Parathyroid adenoma (tissue), 2 donors: ENCODE results near the gene TYMP.
A peak's percentile ranks its signal among the peaks of the same experiment; 100 is the strongest.

Experiments used
- H2AFZ ChIP-seq: fragments of 300-600 bp; sonication (generic); one replicate; pipeline ENCODE4 v1.7.0; 2017; ENCODE audit warnings: antibody characterized with exemption, mild to moderate bottlenecking
- H3K27ac ChIP-seq: fragments of 300-600 bp; sonication (generic); one replicate; pipeline ENCODE4 v1.7.0; 2017
- H3K27me3 ChIP-seq: fragments of 300-600 bp; sonication (generic); one replicate; pipeline ENCODE4 v1.7.0; 2017; ENCODE audit warnings: low read length; ENCODE audit not compliant: control insufficient read depth, insufficient read depth
- H3K36me3 ChIP-seq: fragments of 300-600 bp; sonication (generic); one replicate; pipeline ENCODE4 v1.7.0; 2017; ENCODE audit warnings: low read length; ENCODE audit not compliant: control insufficient read depth, insufficient read depth
- H3K4me1 ChIP-seq: fragments of 300-600 bp; sonication (generic); one replicate; pipeline ENCODE4 v1.7.0; 2017; ENCODE audit warnings: control low read depth
- H3K4me2 ChIP-seq: fragments of 300-600 bp; sonication (generic); one replicate; pipeline ENCODE4 v1.7.0; 2017; ENCODE audit warnings: low read length
- H3K4me3 ChIP-seq: fragments of 300-600 bp; sonication (generic); one replicate; pipeline ENCODE4 v1.7.0; 2017; ENCODE audit warnings: low read depth, low read length
- H3K79me2 ChIP-seq: fragments of 300-600 bp; sonication (generic); one replicate; pipeline ENCODE4 v1.7.0; 2017; ENCODE audit warnings: control low read depth
- H3K9ac ChIP-seq: fragments of 300-600 bp; sonication (generic); one replicate; pipeline ENCODE4 v1.7.0; 2017; ENCODE audit warnings: mild to moderate bottlenecking
- H3K9me3 ChIP-seq: fragments of 300-600 bp; sonication (generic); one replicate; pipeline ENCODE4 v1.7.0; 2017; ENCODE audit warnings: low read length; ENCODE audit not compliant: control insufficient read depth
- CTCF ChIP-seq: fragments of 300-600 bp; sonication (generic); IDR thresholded peaks from one replicate; pipeline ENCODE4 v1.7.0; 2017; ENCODE audit warnings: antibody characterized with exemption, mild to moderate bottlenecking
- donor health status: primary hyperparathyroidism.

Gene TYMP

GRCh38 chr22:50508897-50509296, 20.9 kb downstream of the TYMP start:
- peak overlapping the region; percentile 77 for H3K4me2 ChIP-seq
- H2AFZ ChIP-seq, result no peak overlapping the region
- TF ChIP-seq CTCF, result no peak
- peaks cover 19% of the 10 kb centered on the region for H3K79me2 ChIP-seq
- no peaks in the 10 kb centered on the region for H3K36me3 ChIP-seq
- H3K27ac ChIP-seq, result peak overlapping the region; percentile 68
- peak overlapping the region; percentile 80 for H3K4me3 ChIP-seq
- H3K9me3 ChIP-seq, result no peaks in the 10 kb centered on the region
- H3K27me3 ChIP-seq, result no peaks in the 10 kb centered on the region
- no peak overlapping the region for H3K9ac ChIP-seq
- H3K4me1 ChIP-seq, result no peaks in the 10 kb centered on the region

GRCh38 chr22:50507991-50508884, 21.6 kb downstream of the TYMP start, which contains the start of gene NCAPH2:
TSS of gene NCAPH2 (plus strand) at chr22:50508224. CDS start at chr22:50508338, 114 bp downstream.
- H3K4me2 ChIP-seq, result peak within 1 kb of the TSS; percentile 85

GRCh38 chr22:50507421-50507990, 22.3 kb downstream of the TYMP start, which contains the start of gene LMF2:
TSS of gene LMF2 (minus strand) at chr22:50507702. CDS start at chr22:50507675, 27 bp downstream.
- no peak for TF ChIP-seq CTCF
- Histone ChIP-seq H3K9ac (peak within 1 kb of the TSS; percentile 67), H3K4me2 (peak within 1 kb of the TSS; percentile 85), H3K27me3 (no peaks in the 10 kb centered on the region), H3K4me1 (no peaks in the 10 kb centered on the region), H3K9me3 (no peaks in the 10 kb centered on the region), H2AFZ (peak within 1 kb of the TSS; percentile 82), H3K4me3 (peak within 1 kb of the TSS; percentile 92), H3K79me2 (peaks cover 6% of the 10 kb centered on the region), H3K36me3 (no peaks in the 10 kb centered on the region), H3K27ac (peak within 1 kb of the TSS; percentile 68)

More at GRCh38 chr22:50507991-50508884, 21.6 kb downstream of the TYMP start, which contains the start of gene NCAPH2:
- no peak for TF ChIP-seq CTCF
- H3K9me3 ChIP-seq, result no peaks in the 10 kb centered on the region
- peak within 1 kb of the TSS; percentile 67 for H3K9ac ChIP-seq
- H3K4me1 ChIP-seq, result no peaks in the 10 kb centered on the region
- no peaks in the 10 kb centered on the region for H3K36me3 ChIP-seq
- no peaks in the 10 kb centered on the region for H3K27me3 ChIP-seq
- peak within 1 kb of the TSS; percentile 82 for H2AFZ ChIP-seq
- H3K79me2 ChIP-seq, result peaks cover 13% of the 10 kb centered on the region
- H3K27ac ChIP-seq, result peak within 1 kb of the TSS; percentile 68
- peak within 1 kb of the TSS; percentile 92 for H3K4me3 ChIP-seq

GRCh38 chr22:50506611-50507420, 23.0 kb downstream of the TYMP start:
- Histone ChIP-seq H3K9me3 (no peaks in the 10 kb centered on the region), H2AFZ (peak overlapping the region; percentile 82), H3K36me3 (no peaks in the 10 kb centered on the region), H3K4me3 (peak overlapping the region; percentile 92), H3K27me3 (no peaks in the 10 kb centered on the region), H3K27ac (peak overlapping the region; percentile 68), H3K9ac (peak overlapping the region; percentile 67), H3K79me2 (peaks cover under 1% of the 10 kb centered on the region), H3K4me2 (peak overlapping the region; percentile 85), H3K4me1 (no peaks in the 10 kb centered on the region)
- no peak for TF ChIP-seq CTCF
